Measurements from ENCODE around the gene COA7. TPM values are rescaled to one million over a fixed set of nuclear protein-coding genes. Genes with fewer than 3 reads are reported as not detected.

Gene COA7
- total and polyA plus RNA-seq, 2 donors, result 4.0 to 4.7 TPM

DNA sequence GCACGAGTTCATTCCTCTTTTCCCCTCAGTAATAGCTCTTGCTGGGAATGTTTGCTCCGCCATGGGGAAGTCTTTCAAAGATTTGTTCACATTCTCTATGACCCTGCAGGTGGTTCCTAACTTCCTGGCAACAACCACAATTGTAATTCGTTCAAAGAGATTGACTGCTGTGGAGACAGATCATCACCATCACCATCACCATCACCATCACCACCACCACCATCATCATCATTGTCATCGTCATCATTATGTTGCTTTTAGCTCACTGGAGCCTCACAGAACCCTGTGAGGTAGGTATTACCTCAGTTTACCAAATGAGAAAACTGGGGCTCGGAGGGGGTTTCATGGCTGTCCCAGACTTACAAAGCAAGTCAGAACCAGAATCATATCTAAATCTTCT lies 30.9 kb downstream of the COA7 start:
- H3K4me3 ChIP-seq (ENCODE audit: low read length in 2 of 2), result no peak overlapping the region
- H3K36me3 ChIP-seq (ENCODE audit: control insufficient read depth in 2 of 2, insufficient read depth in 2 of 2, low read length in 1 of 2), result no peaks in the 10 kb centered on the region
- no peaks in the 10 kb centered on the region for H3K9me3 ChIP-seq (ENCODE audit: control insufficient read depth in 2 of 2, insufficient read depth in 1 of 2, low read length in 1 of 2)
- no peaks in the 10 kb centered on the region for H3K27me3 ChIP-seq (ENCODE audit: control insufficient read depth in 2 of 2, insufficient read depth in 1 of 2, low read length in 1 of 2)
- no peaks in the 10 kb centered on the region for H3K4me1 ChIP-seq (ENCODE audit: control insufficient read depth in 2 of 2, insufficient read depth in 2 of 2, low read length in 2 of 2)
- no peak overlapping the region for H3K27ac ChIP-seq (ENCODE audit: low read depth in 1 of 2, low read length in 1 of 2)
- 87% methylated on average over 5 of the region's 5 CpGs for WGBS
- DNase-seq (ENCODE audit: low read depth in 6 of 9, low spot score in 9 of 9), result no peak

DNA sequence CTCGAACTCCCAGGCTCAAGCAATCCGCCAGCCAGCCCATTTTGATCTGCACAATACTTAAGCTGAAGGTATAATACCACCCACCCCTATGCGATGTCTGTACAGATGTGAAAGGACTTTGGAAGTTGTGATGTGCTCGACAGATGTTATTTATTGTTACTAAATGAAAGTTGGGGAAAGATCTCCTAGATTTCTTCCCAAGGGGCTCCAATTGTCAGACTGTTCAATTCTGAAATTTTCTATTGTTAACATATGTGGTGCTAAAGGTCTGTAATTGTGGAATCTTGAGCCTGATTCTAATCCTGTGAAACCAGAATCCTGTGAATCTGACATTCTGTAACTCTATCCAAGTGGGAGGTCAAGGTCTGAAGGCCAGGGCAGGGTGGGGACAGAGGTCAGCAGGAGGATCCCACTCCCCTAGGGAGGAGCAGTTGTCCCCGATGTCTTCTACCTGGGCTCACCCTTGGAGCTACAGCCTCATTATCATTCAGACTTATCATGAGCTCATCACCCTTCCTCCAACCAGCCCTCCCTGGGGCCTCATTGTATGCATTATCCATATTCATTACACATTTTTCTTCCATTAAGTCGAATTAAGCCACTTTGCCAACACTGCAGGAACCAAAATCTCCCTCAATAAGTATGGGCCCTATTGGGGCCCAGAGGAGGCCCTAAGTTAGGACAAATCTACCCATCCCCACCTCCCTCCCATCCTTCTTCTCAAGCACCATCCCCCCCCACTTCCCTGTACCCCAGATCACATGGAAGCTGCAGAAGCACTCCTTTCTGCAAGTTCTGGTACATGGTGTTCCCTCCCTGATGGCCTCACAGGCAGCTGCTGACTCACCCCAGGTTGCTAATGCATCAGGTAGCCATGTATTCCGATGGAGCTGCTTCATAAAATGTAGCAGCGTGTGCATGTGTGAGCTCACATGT lies 32.9 kb downstream of the COA7 start:
- H3K4me3 ChIP-seq (ENCODE audit: low read length in 2 of 2), result no peak overlapping the region
- no peak for DNase-seq (ENCODE audit: low read depth in 6 of 9, low spot score in 9 of 9)
- H3K9me3 ChIP-seq (ENCODE audit: control insufficient read depth in 2 of 2, insufficient read depth in 1 of 2, low read length in 1 of 2), result no peaks in the 10 kb centered on the region
- H3K27me3 ChIP-seq (ENCODE audit: control insufficient read depth in 2 of 2, insufficient read depth in 1 of 2, low read length in 1 of 2), result no peaks in the 10 kb centered on the region
- no peaks in the 10 kb centered on the region for H3K36me3 ChIP-seq (ENCODE audit: control insufficient read depth in 2 of 2, insufficient read depth in 2 of 2, low read length in 1 of 2)
- H3K27ac ChIP-seq (ENCODE audit: low read depth in 1 of 2, low read length in 1 of 2), result no peak overlapping the region
- WGBS, result 98% methylated on average over 8 of the region's 8 CpGs
- H3K4me1 ChIP-seq (ENCODE audit: control insufficient read depth in 2 of 2, insufficient read depth in 2 of 2, low read length in 2 of 2), result no peaks in the 10 kb centered on the region

DNA sequence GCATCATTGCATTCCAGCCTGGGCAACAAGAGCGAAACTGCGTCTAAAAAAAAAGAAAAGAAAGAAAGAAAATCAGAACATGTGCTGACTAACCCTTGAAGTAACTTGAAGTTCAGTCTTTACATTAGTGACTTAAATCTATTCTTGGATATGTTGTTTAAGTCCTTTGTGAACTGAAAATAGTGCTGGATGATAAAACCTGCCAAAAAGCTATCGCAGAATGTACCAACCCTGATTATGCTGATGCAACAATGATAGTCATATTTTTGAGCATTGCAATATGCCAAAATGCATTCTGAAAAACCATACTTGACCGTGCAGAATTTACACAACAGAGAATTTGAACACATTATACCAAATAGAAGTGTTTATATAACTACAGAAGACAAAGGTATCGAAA lies 34.4 kb downstream of the COA7 start:
- H3K4me3 ChIP-seq (ENCODE audit: low read length in 2 of 2), result no peak overlapping the region
- no peak overlapping the region for H3K27ac ChIP-seq (ENCODE audit: low read depth in 1 of 2, low read length in 1 of 2)
- no peaks in the 10 kb centered on the region for H3K36me3 ChIP-seq (ENCODE audit: control insufficient read depth in 2 of 2, insufficient read depth in 2 of 2, low read length in 1 of 2)
- no peaks in the 10 kb centered on the region for H3K4me1 ChIP-seq (ENCODE audit: control insufficient read depth in 2 of 2, insufficient read depth in 2 of 2, low read length in 2 of 2)
- DNase-seq (ENCODE audit: low read depth in 6 of 9, low spot score in 9 of 9), result no peak
- WGBS, result 98% methylated on average over 5 of the region's 5 CpGs
- no peaks in the 10 kb centered on the region for H3K9me3 ChIP-seq (ENCODE audit: control insufficient read depth in 2 of 2, insufficient read depth in 1 of 2, low read length in 1 of 2)
- no peaks in the 10 kb centered on the region for H3K27me3 ChIP-seq (ENCODE audit: control insufficient read depth in 2 of 2, insufficient read depth in 1 of 2, low read length in 1 of 2)

DNA sequence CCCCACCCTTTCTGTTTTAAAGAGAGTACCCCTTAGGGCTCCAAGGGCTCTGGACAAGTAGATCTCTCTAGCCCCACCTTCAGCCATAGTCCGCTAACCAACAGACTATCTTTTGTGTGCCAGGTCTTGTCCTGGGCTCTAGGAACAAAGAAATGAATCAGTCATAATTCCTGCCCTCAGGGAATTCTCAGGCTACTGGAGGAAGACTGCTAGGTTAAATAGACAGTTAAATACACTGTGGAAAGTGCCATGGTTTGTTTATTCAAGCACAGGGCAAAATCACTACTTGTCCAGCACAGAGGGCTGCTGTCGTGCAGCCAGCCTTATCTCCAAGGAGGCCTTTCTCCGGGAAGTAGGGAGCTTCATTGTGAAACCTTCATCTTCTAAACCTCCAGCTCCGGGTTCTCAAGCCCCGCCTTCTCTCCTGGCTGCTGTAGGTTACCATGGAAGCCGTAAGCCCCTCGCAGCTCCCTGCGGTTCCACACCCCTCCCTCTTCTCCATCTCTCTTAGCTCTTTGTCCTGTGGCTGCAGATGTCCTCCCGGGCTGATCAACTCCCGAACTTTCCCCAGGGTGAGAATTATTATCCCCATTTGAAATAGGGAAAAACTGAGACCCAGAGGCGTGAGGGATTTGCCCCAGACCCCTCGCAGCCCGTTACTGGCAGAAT lies 35.4 kb downstream of the COA7 start:
- H3K4me3 ChIP-seq (ENCODE audit: low read length in 2 of 2), result no peak overlapping the region
- H3K27me3 ChIP-seq (ENCODE audit: control insufficient read depth in 2 of 2, insufficient read depth in 1 of 2, low read length in 1 of 2), result no peaks in the 10 kb centered on the region
- WGBS, result 71% methylated on average over 13 of the region's 13 CpGs
- no peaks in the 10 kb centered on the region for H3K36me3 ChIP-seq (ENCODE audit: control insufficient read depth in 2 of 2, insufficient read depth in 2 of 2, low read length in 1 of 2)
- no peak for DNase-seq (ENCODE audit: low read depth in 6 of 9, low spot score in 9 of 9)
- no peak overlapping the region for H3K27ac ChIP-seq (ENCODE audit: low read depth in 1 of 2, low read length in 1 of 2)
- H3K4me1 ChIP-seq (ENCODE audit: control insufficient read depth in 2 of 2, insufficient read depth in 2 of 2, low read length in 2 of 2), result no peaks in the 10 kb centered on the region
- no peaks in the 10 kb centered on the region for H3K9me3 ChIP-seq (ENCODE audit: control insufficient read depth in 2 of 2, insufficient read depth in 1 of 2, low read length in 1 of 2)

DNA sequence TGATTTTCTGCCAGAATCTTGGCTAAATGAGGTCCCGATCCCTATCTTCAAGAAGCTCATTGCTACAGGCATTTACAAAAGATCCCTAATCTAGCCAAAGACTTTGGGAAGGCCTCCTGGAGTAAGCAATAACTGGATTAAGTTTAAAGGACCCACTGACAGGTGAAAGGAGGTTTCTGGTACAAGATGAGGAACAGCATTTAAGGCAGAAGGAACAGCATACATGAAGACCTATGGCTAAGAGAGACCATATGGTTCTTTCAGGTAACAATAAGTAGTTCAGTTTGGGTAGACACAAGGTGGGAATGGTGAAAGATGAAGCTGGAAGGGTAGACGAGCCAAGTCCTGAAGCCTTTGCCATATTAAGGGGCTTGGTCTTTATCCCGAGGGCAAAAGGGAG lies 37.3 kb downstream of the COA7 start:
- 61% methylated on average over 3 of the region's 3 CpGs for WGBS
- H3K27ac ChIP-seq (ENCODE audit: low read depth in 1 of 2, low read length in 1 of 2), result no peak overlapping the region
- DNase-seq (ENCODE audit: low read depth in 6 of 9, low spot score in 9 of 9), result no peak
- no peaks in the 10 kb centered on the region for H3K9me3 ChIP-seq (ENCODE audit: control insufficient read depth in 2 of 2, insufficient read depth in 1 of 2, low read length in 1 of 2)
- H3K4me3 ChIP-seq (ENCODE audit: low read length in 2 of 2), result no peak overlapping the region
- H3K4me1 ChIP-seq (ENCODE audit: control insufficient read depth in 2 of 2, insufficient read depth in 2 of 2, low read length in 2 of 2), result no peaks in the 10 kb centered on the region
- no peaks in the 10 kb centered on the region for H3K36me3 ChIP-seq (ENCODE audit: control insufficient read depth in 2 of 2, insufficient read depth in 2 of 2, low read length in 1 of 2)
- no peaks in the 10 kb centered on the region for H3K27me3 ChIP-seq (ENCODE audit: control insufficient read depth in 2 of 2, insufficient read depth in 1 of 2, low read length in 1 of 2)

DNA sequence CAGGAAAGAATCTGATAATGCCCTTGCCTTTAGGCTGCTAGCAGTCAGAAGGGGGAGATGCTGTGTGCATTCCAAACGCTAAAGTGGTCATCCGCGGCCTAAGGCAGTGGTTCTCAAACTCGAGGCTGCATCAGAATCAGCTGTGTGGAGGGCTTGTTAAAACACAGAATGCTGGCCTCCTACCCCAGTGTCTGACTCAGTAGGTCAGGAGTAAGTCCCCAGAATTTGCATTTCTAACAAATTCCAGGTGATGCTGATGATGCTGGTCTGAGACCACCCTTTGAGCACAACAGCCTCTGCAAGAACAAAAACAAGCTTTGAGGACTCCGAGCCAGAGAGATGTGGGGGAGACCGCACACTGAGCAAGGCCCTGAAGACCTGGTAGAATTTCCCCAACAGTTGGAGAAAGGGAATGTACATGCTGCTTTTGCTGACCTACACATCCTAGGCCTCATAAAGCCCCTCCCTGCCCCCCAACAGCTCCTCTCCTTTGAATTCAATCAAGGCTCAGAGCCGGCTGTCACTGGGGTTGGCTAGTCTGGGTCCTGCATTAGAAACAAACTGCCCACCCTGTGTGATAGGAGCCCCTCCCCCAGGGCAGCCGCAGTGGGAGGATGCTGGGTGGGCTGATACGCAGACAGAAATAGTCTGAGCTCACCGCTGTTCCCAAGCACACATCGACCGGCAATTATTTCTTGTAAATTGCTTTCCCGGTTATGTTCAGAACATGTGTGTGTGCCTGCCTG lies 38.1 kb downstream of the COA7 start:
- 91% methylated on average over 13 of the region's 13 CpGs for WGBS
- DNase-seq (ENCODE audit: low read depth in 6 of 9, low spot score in 9 of 9), result no peak
- H3K27ac ChIP-seq (ENCODE audit: low read depth in 1 of 2, low read length in 1 of 2), result no peak overlapping the region

DNA sequence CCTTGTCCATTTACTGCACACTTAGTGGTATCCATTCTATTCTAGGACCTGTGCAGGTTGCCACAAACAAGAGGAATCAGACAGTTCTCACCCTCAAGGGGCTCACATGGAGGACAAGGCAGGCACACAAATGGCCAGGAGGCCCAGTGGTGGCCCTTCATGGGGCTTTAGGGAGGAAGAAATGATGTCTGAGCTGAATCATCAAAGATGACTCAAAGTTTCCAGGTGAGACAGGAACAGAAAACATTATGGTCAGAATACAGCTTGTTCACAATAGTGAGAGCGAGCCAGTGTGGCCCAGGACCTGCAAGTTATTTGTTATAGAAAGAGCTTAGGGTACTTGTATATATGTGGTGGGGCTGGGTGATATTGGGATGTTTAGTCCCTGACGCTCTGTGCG lies 38.8 kb downstream of the COA7 start:
- no peak overlapping the region for H3K4me3 ChIP-seq (ENCODE audit: low read length in 2 of 2)
- no peaks in the 10 kb centered on the region for H3K9me3 ChIP-seq (ENCODE audit: control insufficient read depth in 2 of 2, insufficient read depth in 1 of 2, low read length in 1 of 2)
- no peaks in the 10 kb centered on the region for H3K4me1 ChIP-seq (ENCODE audit: control insufficient read depth in 2 of 2, insufficient read depth in 2 of 2, low read length in 2 of 2)
- 97% methylated on average over 3 of the region's 3 CpGs for WGBS
- no peaks in the 10 kb centered on the region for H3K27me3 ChIP-seq (ENCODE audit: control insufficient read depth in 2 of 2, insufficient read depth in 1 of 2, low read length in 1 of 2)
- no peak for DNase-seq (ENCODE audit: low read depth in 6 of 9, low spot score in 9 of 9)
- no peak overlapping the region for H3K27ac ChIP-seq (ENCODE audit: low read depth in 1 of 2, low read length in 1 of 2)
- H3K36me3 ChIP-seq (ENCODE audit: control insufficient read depth in 2 of 2, insufficient read depth in 2 of 2, low read length in 1 of 2), result no peaks in the 10 kb centered on the region

More for the DNA sequence above, 38.1 kb downstream of the COA7 start:
- H3K4me3 ChIP-seq (ENCODE audit: low read length in 2 of 2), result no peak overlapping the region
- no peaks in the 10 kb centered on the region for H3K27me3 ChIP-seq (ENCODE audit: control insufficient read depth in 2 of 2, insufficient read depth in 1 of 2, low read length in 1 of 2)
- H3K9me3 ChIP-seq (ENCODE audit: control insufficient read depth in 2 of 2, insufficient read depth in 1 of 2, low read length in 1 of 2), result no peaks in the 10 kb centered on the region
- no peaks in the 10 kb centered on the region for H3K4me1 ChIP-seq (ENCODE audit: control insufficient read depth in 2 of 2, insufficient read depth in 2 of 2, low read length in 2 of 2)
- no peaks in the 10 kb centered on the region for H3K36me3 ChIP-seq (ENCODE audit: control insufficient read depth in 2 of 2, insufficient read depth in 2 of 2, low read length in 1 of 2)

DNA sequence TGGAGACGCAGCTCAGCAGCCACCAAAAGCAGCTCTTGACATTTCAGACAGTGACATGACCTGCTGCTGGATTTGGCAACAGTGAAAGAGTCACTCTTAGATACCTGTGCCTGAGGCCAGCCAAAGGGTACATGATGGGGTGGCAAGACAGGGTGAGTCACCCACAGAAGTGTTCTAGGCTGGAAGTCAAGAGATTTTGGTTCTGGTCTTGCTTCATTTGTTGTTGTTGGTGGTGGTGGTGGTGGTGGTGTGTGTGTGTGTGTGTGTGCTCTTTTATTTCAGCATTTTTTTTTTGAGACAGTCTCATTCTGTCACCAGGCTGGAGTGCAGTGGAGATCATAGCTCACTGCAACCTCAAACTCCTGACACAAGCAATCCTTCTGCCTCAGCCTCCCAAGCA lies 39.4 kb downstream of the COA7 start:
- no peak for DNase-seq (ENCODE audit: low read depth in 6 of 9, low spot score in 9 of 9)
- Histone ChIP-seq H3K36me3 (ENCODE audit: control insufficient read depth in 2 of 2, insufficient read depth in 2 of 2, low read length in 1 of 2) (no peaks in the 10 kb centered on the region), H3K4me3 (ENCODE audit: low read length in 2 of 2) (no peak overlapping the region), H3K27ac (ENCODE audit: low read depth in 1 of 2, low read length in 1 of 2) (no peak overlapping the region), H3K27me3 (ENCODE audit: control insufficient read depth in 2 of 2, insufficient read depth in 1 of 2, low read length in 1 of 2) (no peaks in the 10 kb centered on the region), H3K9me3 (ENCODE audit: control insufficient read depth in 2 of 2, insufficient read depth in 1 of 2, low read length in 1 of 2) (no peaks in the 10 kb centered on the region), H3K4me1 (ENCODE audit: control insufficient read depth in 2 of 2, insufficient read depth in 2 of 2, low read length in 2 of 2) (no peaks in the 10 kb centered on the region)
- 93% methylated on average over 1 of the region's 1 CpG for WGBS

DNA sequence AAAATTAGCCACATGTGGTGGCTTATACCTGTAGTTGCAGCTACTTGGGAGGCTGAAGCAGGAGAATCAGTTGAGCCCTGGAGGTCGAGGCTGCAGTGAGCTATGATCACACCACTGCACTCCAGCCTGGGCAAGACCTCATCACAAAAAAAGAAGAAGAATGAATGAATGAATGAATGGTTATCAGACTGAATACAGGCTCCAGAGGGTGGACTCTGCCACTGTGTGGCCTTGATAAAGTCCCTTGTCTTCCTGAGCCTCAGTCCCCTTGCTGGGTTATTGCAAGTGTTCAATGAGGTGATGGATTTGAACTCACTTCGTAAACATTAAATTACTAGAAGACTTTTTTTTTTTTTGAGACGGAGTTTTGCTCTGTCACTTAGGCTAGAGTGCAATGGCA lies 40.4 kb downstream of the COA7 start:
- Histone ChIP-seq H3K9me3 (ENCODE audit: control insufficient read depth in 2 of 2, insufficient read depth in 1 of 2, low read length in 1 of 2) (no peaks in the 10 kb centered on the region), H3K27ac (ENCODE audit: low read depth in 1 of 2, low read length in 1 of 2) (no peak overlapping the region), H3K36me3 (ENCODE audit: control insufficient read depth in 2 of 2, insufficient read depth in 2 of 2, low read length in 1 of 2) (no peaks in the 10 kb centered on the region), H3K27me3 (ENCODE audit: control insufficient read depth in 2 of 2, insufficient read depth in 1 of 2, low read length in 1 of 2) (no peaks in the 10 kb centered on the region), H3K4me3 (ENCODE audit: low read length in 2 of 2) (no peak overlapping the region), H3K4me1 (ENCODE audit: control insufficient read depth in 2 of 2, insufficient read depth in 2 of 2, low read length in 2 of 2) (no peaks in the 10 kb centered on the region)
- WGBS, result 96% methylated on average over 3 of the region's 3 CpGs
- DNase-seq (ENCODE audit: low read depth in 6 of 9, low spot score in 9 of 9), result no peak
